PC-9 (cell line): Measurements from ENCODE around the gene CMSS1.

Source experiments
- CTCF ChIP-seq: fragments of 200-600 bp; sonication (generic); conservative IDR thresholded peaks from 2 replicates; pipeline ENCODE4 v1.6.1; 2017; ENCODE audit warnings: mixed run types, antibody characterized with exemption, mild to moderate bottlenecking, moderate library complexity
- EZH2 ChIP-seq: fragments of 200-600 bp; sonication (generic); IDR thresholded peaks from 2 replicates; pipeline ENCODE4 v1.8.0; 2017; ENCODE audit warnings: antibody characterized with exemption, low read depth

DNA sequence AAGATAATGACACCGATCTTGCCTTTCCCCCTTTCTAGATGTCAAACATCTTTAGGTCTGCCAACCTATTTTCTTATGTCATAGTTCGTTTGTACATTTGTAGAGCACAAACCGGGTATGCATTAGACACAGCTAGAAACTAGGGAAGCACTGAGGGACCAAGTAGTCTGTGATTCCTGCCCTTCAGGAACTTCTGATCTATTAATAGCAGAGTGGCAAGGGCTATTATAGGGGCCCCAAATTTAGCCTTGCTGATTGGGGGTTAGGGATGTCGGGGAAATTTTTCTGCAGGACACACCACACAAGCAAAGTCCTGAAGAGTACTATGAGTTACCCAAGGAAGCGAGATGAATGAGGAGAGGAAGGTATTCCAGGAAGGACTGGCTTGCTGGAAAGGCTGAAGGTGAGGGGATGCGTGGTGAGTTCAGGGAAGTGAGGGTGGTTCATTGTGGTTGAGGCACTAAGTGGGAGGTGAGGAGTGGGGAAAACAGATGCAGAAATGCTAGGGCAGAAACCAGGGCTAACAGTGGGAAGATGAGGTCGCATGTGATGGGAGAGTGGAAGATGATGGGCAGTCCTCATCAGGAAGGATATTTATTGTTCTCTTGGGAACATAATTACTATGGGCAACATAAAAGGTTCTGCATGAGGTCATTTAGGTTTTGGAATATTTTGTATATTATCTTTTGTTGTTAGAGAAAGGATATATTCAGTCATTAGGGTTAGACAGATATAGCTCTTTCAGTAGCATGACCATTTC, 144.3 kb downstream of the CMSS1 start:
- TF ChIP-seq CTCF = no peak
- TF ChIP-seq EZH2 = no peak
